GM12878 (cell line): Measurements from ENCODE around the gene TMED10. TPM values are rescaled to one million over a fixed set of nuclear protein-coding genes. Genes with fewer than 3 reads are reported as not detected.

Source experiments
- ATAC-seq: fragments of 200-7000 bp; cut with Tn5 transposase; 3 replicates; pipeline ENCODE4 v1.9.1; 2020; ENCODE audit warnings: mild to moderate bottlenecking, moderate library complexity
- BruUV-seq: library from RNA; stranded (reverse); fragments of 400-500 nt; replicated peaks from 2 replicates; lab custom pipeline; 2021; lab: Mats Ljungman, UMichigan
- CTCF ChIA-PET: fragments of 300-600 bp; sonication (Branson Sonifier 250); formaldehyde crosslinking; extraction: SDS; loops from one replicate; lab custom pipeline; 2021; ENCODE audit warnings: inconsistent platforms; lab: Yijun Ruan, JAX
- POLR2A ChIA-PET: fragments of 350-600 bp; formaldehyde crosslinking; extraction: SDS; loops from one replicate; lab custom pipeline; 2021; ENCODE audit warnings: inconsistent platforms; lab: Charles Lee
- RAD21 ChIA-PET: fragments of 300-600 bp; sonication (Branson Sonifier 250); formaldehyde crosslinking; loops from one replicate; lab custom pipeline; 2023; ENCODE audit warnings: antibody characterized with exemption; ENCODE audit not compliant: unreplicated experiment; lab: Charles Lee
- SMC1A ChIA-PET: fragments of 300-600 bp; sonication (Branson Sonifier 250); formaldehyde crosslinking; loops from one replicate; lab custom pipeline; 2023; ENCODE audit not compliant: unreplicated experiment, uncharacterized antibody; lab: Charles Lee
- DNase-seq: peaks from one replicate; pipeline ENCODE4 v3.0.0-alpha.2; 2011; ENCODE audit warnings: low read depth, low spot score
- FAIRE-seq: peaks from 3 replicates; lab custom pipeline; 2011; peaks lifted over from hg19 to GRCh38; lab: Jason Lieb, UNC
- H2AFZ ChIP-seq: 2 replicates; pipeline ENCODE4 v1.6.0; 2011; ENCODE audit warnings: low read depth, low read length, control low read depth; ENCODE audit not compliant: control insufficient read depth
- H3K27ac ChIP-seq: 2 replicates; pipeline ENCODE4 v1.5.1; 2011; ENCODE audit warnings: control low read depth; ENCODE audit not compliant: control insufficient read depth, insufficient read depth
- H3K27me3 ChIP-seq, 2 experiments: replicated peaks in 1 of 2; 2 replicates each; pipeline versions ENCODE4 v1.6.0 to v1.6.1; 2011; ENCODE audit warnings: low read length in 1 of 2; ENCODE audit not compliant: control insufficient read depth in 2 of 2, insufficient read depth in 2 of 2
- H3K36me3 ChIP-seq, 2 experiments: 2 replicates each; pipeline ENCODE4 v1.5.1; 2011; ENCODE audit warnings: low read length in 1 of 2; ENCODE audit not compliant: control insufficient read depth in 2 of 2, insufficient read depth in 2 of 2
- H3K4me1 ChIP-seq: 2 replicates; pipeline ENCODE4 v1.6.1; 2011; ENCODE audit warnings: mild to moderate bottlenecking, low read length, moderate library complexity, mixed read lengths; ENCODE audit not compliant: control insufficient read depth, insufficient read depth
- H3K4me2 ChIP-seq: 2 replicates; pipeline ENCODE4 v1.6.0; 2011; ENCODE audit warnings: control low read depth; ENCODE audit not compliant: control insufficient read depth, insufficient read depth
- H3K4me3 ChIP-seq: fragments of 200-600 bp; sonication (generic); 2 replicates; pipeline ENCODE4 v1.5.1; 2016
- H3K79me2 ChIP-seq: 2 replicates; pipeline ENCODE4 v1.6.0; 2011; ENCODE audit warnings: low read length; ENCODE audit not compliant: control insufficient read depth, insufficient read depth
- H3K9ac ChIP-seq: 2 replicates; pipeline ENCODE4 v1.8.0; 2011; ENCODE audit warnings: low read length, control low read depth, mixed read lengths; ENCODE audit not compliant: control insufficient read depth, insufficient read depth
- H3K9me3 ChIP-seq: replicated peaks from 3 replicates; pipeline ENCODE4 v1.5.1; 2011; ENCODE audit warnings: mild to moderate bottlenecking, low read length; ENCODE audit not compliant: control insufficient read depth, insufficient read depth
- H4K20me1 ChIP-seq: 2 replicates; pipeline ENCODE4 v1.6.0; 2011; ENCODE audit not compliant: control insufficient read depth, insufficient read depth
- BACH1 ChIP-seq: fragments of 450-650 bp; IDR thresholded peaks from 2 replicates; pipeline ENCODE4 v1.6.1; 2017; ENCODE audit warnings: mild to moderate bottlenecking, borderline replicate concordance
- BCL3 ChIP-seq: IDR thresholded peaks from 2 replicates; pipeline ENCODE4 v1.6.1; 2011; ENCODE audit warnings: borderline replicate concordance, low read depth, mild to moderate bottlenecking, moderate library complexity, low read length; ENCODE audit not compliant: insufficient read depth, poor library complexity, severe bottlenecking
- EED ChIP-seq: sonication (generic); IDR thresholded peaks from 2 replicates; pipeline ENCODE4 v1.6.1; 2016; ENCODE audit warnings: antibody characterized with exemption, low read depth
- ESRRA ChIP-seq: IDR thresholded peaks from 2 replicates; pipeline ENCODE4 v1.6.1; 2012; ENCODE audit warnings: mild to moderate bottlenecking, low read length, improper control_type of control experiment
- NBN ChIP-seq: fragments of 450-650 bp; IDR thresholded peaks from 2 replicates; pipeline ENCODE4 v1.6.1; 2016
- NKRF ChIP-seq: fragments of 450-650 bp; conservative IDR thresholded peaks from 2 replicates; pipeline ENCODE4 v1.6.1; 2017; ENCODE audit warnings: mild to moderate bottlenecking, moderate library complexity
- NR2C1 ChIP-seq: fragments of 450-650 bp; IDR thresholded peaks from 2 replicates; pipeline ENCODE4 v1.6.1; 2017; ENCODE audit warnings: antibody characterized with exemption, mild to moderate bottlenecking, moderate library complexity
- PBX3 ChIP-seq: IDR thresholded peaks from 2 replicates; pipeline ENCODE4 v1.6.1; 2011; ENCODE audit warnings: mild to moderate bottlenecking, low read depth, low read length, moderate library complexity; ENCODE audit not compliant: insufficient replicate concordance
- SIN3A ChIP-seq: IDR thresholded peaks from 2 replicates; pipeline ENCODE4 v1.6.1; 2012; ENCODE audit warnings: low read depth, low read length, improper control_type of control experiment
- WRNIP1 ChIP-seq: IDR thresholded peaks from 2 replicates; pipeline ENCODE4 v1.6.1; 2011; ENCODE audit warnings: low read depth, low read length, improper control_type of control experiment, borderline replicate concordance
- ZBTB4 ChIP-seq: fragments of 450-650 bp; formaldehyde crosslinking; IDR thresholded peaks from 2 replicates; pipeline ENCODE4 v1.4.0; 2022; ENCODE audit warnings: mild to moderate bottlenecking, moderate library complexity
- WGBS: methylation state at CpG from one replicate; pipeline ENCODE4 v1.1.6; 2016; ENCODE audit warnings: low lambda C conversion rate; ENCODE audit not compliant: insufficient replicate concordance, insufficient coverage; ENCODE audit errors: missing lambda C conversion rate; 5-methylcytosine and 5-hydroxymethylcytosine counted together
- in situ Hi-C: fragments of 300-500 bp; cut with MboI; formaldehyde crosslinking; loops from 9 replicates; pipeline ENCODE4 v1.14.3; 2018; ENCODE audit warnings: mixed read lengths
- intact Hi-C: fragments of 100-400 bp; cut with micrococcal nuclease; formaldehyde crosslinking; loops from one replicate; pipeline ENCODE4 v1.14.2; 2022; ENCODE audit not compliant: unreplicated experiment
- polyA plus RNA-seq, 11 experiments: library from polyadenylated mRNA; depleted of rRNA in 4 of 11; unstranded in 6 of 11; stranded (reverse) in 5 of 11; fragments of >200 nt; fragmentation: Nextera tagmentation in 4 of 11; fragmentation: Illumina TruSeq in 1 of 11; extraction: Ambion mirVana in 4 of 11; extraction: Trizol in 1 of 11; gene quantifications; 1 replicate in 1 of 11; 2 replicates in 10 of 11; pipeline versions ENCODE4 v1.2.1 to v1.2.3, GENCODE V29; 2011 to 2016; ENCODE audit warnings: inconsistent platforms in 2 of 11, missing spikeins in 2 of 11, low read depth in 1 of 11
- total RNA-seq, 4 experiments: library from RNA; depleted of rRNA in 3 of 4; stranded (reverse); fragments of >200 nt in 3 of 4; fragmentation: Illumina TruSeq in 1 of 4; extraction: Trizol in 1 of 4; gene quantifications; 2 replicates each; pipeline versions ENCODE4 v1.2.1 to v1.2.3, GENCODE V29; 2013 to 2021

TMED10 gene
- total and polyA plus RNA-seq, 10 of the 15 experiments (the other 5 are each of a cell fraction or from before 2014, with no cell fraction given): 99.8 to 270 (median 180) TPM

- TF ChIP-seq ZBTB4 (CRISPR knock-in tag) (no peak), SIN3A (no peak)
Measured at GRCh38 chr14:75164809-75165208, 11.6 kb downstream of the TMED10 start (continued).

GRCh38 chr14:75163677-75164076 lies 12.7 kb downstream of the TMED10 start:
- Histone ChIP-seq H3K4me1 (peaks cover 14% of the 10 kb centered on the region), H3K27ac (no peak overlapping the region), H3K27me3 (no peaks in the 10 kb centered on the region), H3K36me3 (peaks cover 0 to 2% of the 10 kb centered on the region in 2 experiments; a peak in 1 of 4 replicates), H3K4me3 (no peak overlapping the region), H3K79me2 (peaks cover 62% of the 10 kb centered on the region), H3K4me2 (no peak overlapping the region), H2AFZ (no peak overlapping the region), H3K9me3 (no peaks in the 10 kb centered on the region), H4K20me1 (no peaks in the 10 kb centered on the region), H3K9ac (no peak overlapping the region)
- FAIRE-seq (no peak), DNase-seq (no peak), ATAC-seq (no peak)
- in situ Hi-C loops (no loop called here), intact Hi-C loops (no loop called here)
- ChIA-PET POLR2A (interaction anchor here (0.6 to 0.7 kb wide), 2 partner anchors 284 to 352 kb away, joined by 3 to 8 read pairs; no protein-coding TSS in a partner anchor), CTCF (interaction anchor here (1.0 kb wide), 1 partner anchor 132 kb away, joined by 3 read pairs; no protein-coding TSS in a partner anchor), SMC1A (interaction anchor here (0.5 to 1.5 kb wide), 2 partner anchors 11 to 29 kb away, joined by 3 read pairs; no protein-coding TSS in a partner anchor), RAD21 (no interaction called here)
- 98% methylated on average over 2 of the region's 2 CpGs for WGBS
- BruUV-seq: no TSS peak
- TF ChIP-seq NKRF (no peak), WRNIP1 (no peak), BACH1 (no peak), NR2C1 (no peak), ESRRA (no peak), EED (no peak), BCL3 (no peak), NBN (no peak), PBX3 (no peak)
